ENCODE data around the gene EEF1A2.

Gene EEF1A2

DNA sequence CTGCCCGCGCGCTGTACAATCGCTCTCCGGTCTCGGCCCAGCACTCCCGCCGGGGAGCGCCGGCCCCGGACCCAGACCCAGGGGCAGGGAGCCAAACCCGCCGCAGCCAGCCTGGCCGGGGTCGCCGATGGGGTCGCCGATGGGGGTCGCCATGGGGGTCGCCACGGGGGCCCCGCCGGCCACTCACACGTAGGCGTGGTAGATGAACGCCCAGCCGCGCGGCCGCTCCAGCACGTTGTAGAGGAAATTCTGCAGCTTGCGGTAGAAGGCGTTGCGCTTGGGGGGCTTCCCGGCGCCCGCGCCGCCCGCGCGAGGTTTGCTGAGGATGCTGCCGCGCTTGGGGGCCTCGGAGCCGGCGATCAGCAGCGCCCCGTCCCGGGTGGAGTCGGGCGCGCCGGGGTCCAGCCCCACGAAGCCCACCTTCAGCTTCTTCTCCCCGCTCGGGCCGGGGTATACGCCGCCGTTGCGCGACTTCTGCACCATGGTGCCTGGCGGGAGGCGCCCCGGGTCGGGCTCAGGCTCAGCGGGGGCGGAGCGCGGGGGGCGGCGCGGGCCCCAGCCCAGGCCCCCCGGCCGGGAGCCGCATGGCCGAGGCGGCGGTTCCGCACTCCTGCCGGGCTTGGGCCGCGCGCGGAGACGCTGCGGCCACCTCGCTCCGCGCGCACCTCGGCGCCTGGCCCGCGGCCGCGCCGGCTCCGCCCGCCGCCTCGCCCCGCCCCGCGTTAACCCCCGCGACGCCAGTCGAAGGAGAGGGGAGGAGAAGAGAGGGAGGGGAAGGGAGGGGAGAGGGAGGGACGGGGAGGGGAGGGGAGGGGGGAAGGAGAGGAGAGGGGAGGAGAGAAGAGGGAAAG is 26.7 kb downstream of the EEF1A2 start, which contains the start of gene KCNQ2:
Gene KCNQ2 (minus strand): TSS at position 675 of the 851 bp plus-strand sequence. CDS start 192 bp downstream, at position 483.
- TF ChIP-seq, protein P1, sequence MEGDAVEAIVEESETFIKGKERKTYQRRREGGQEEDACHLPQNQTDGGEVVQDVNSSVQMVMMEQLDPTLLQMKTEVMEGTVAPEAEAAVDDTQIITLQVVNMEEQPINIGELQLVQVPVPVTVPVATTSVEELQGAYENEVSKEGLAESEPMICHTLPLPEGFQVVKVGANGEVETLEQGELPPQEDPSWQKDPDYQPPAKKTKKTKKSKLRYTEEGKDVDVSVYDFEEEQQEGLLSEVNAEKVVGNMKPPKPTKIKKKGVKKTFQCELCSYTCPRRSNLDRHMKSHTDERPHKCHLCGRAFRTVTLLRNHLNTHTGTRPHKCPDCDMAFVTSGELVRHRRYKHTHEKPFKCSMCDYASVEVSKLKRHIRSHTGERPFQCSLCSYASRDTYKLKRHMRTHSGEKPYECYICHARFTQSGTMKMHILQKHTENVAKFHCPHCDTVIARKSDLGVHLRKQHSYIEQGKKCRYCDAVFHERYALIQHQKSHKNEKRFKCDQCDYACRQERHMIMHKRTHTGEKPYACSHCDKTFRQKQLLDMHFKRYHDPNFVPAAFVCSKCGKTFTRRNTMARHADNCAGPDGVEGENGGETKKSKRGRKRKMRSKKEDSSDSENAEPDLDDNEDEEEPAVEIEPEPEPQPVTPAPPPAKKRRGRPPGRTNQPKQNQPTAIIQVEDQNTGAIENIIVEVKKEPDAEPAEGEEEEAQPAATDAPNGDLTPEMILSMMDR (conservative IDR thresholded peaks at IDR 0.05; ENCODE audit: control insufficient read depth, insufficient read depth, low read depth, low read length), result no peak
- H3K4me3 ChIP-seq (ENCODE audit: control insufficient read depth, low read depth, low read length), result no peak within 1 kb of the TSS
- no peak for DNase-seq (ENCODE audit: low read depth)

DNA sequence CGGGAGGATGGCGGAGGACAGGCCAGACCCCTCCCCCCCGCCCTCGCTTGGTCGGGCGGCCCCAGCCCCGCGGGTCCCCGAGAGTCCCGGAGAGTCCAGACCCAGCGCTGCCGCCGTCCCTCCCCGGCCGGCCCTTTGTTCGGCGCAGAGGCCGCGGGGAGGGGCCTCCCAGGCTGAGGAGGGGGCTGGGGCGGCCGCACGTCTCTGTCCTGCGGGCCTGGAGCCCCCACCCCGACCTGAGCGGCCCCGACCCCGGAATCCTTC is 27.2 kb downstream of the EEF1A2 start:
- DNase-seq (ENCODE audit: low read depth), result no peak
- no peak overlapping the region for H3K4me3 ChIP-seq (ENCODE audit: control insufficient read depth, low read depth, low read length)
- TF ChIP-seq, protein P1 (conservative IDR thresholded peaks at IDR 0.05; ENCODE audit: control insufficient read depth, insufficient read depth, low read depth, low read length), result no peak

DNA sequence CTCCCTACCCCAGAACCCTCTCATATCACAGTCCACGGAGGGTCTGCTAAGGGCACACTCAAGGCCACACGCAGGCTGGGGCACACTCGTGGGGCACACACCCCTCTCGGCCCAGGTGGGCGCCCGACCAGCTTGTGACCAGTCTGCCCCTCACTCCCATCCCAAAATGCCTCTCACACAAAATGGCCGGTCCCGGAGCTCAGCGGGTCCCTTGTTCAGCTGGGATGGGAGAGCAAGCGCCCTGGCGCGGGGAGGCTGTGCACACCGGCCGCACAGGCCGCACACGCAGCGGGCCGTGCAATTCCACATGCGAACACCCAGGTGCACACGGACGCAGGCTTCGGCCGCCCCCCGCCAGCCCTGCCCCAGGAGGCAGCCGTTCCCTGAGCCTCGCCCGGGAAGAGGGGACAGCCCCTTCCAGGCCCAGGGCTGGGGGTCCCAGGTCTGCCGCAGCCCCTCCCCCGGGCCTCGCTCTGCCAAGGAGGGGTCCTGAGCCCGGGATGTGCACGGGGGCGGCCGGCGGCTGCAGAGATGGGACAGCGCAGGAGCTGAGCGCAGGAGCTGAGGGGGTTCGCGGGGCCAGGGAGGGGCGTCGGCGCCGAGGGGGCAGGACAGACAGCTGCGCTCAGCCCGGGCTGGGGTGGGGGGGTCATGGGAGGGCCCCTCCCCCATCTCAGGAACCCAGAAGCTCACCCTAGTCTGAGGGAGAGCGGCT is 27.7 kb downstream of the EEF1A2 start:
- no peak for DNase-seq (ENCODE audit: low read depth)
- TF ChIP-seq, protein P1 (conservative IDR thresholded peaks at IDR 0.05; ENCODE audit: control insufficient read depth, insufficient read depth, low read depth, low read length), result no peak
- no peak overlapping the region for H3K4me3 ChIP-seq (ENCODE audit: control insufficient read depth, low read depth, low read length)

DNA sequence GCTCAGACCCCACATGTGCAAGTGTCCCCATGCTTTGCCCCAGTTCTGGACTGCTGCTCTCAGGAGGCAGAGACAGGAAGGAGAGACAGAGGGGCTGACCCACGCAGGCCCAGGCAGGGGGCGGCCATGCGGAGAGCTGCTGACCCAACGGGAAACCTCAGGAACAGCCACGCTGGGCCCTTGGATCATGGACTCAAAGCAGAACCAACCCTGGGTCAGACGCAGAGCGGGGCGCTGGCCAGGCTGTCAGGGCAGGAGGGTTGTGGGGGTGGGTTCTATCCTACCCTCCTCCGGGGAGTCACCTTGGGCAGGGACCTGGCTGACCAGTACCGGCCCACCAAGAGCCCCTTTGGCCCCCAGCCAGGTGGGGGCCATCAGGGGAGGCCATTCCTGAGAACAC is 28.5 kb downstream of the EEF1A2 start:
- TF ChIP-seq, protein P1 (conservative IDR thresholded peaks at IDR 0.05; ENCODE audit: control insufficient read depth, insufficient read depth, low read depth, low read length), result no peak
- DNase-seq (ENCODE audit: low read depth), result no peak
- no peak overlapping the region for H3K4me3 ChIP-seq (ENCODE audit: control insufficient read depth, low read depth, low read length)

DNA sequence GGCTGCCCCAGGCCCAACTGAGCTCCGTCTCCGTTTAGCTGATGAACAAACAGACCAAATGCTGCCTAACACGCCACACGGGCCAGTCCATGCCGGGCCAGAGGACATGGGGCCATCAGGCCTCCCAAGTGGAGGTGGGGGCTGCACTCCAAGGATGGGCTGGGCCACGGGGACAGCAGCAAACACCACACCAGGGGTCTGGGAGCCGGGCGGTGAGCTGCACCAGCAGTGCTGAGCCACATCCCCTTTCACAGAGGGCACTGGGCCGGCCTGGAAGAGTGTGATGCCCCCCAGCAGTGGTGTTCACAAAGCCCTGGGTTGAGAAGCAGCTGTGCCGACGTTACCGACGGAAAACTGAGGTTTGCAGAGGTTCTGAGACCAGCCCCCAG is 29.2 kb downstream of the EEF1A2 start:
- no peak for DNase-seq (ENCODE audit: low read depth)
- H3K4me3 ChIP-seq (ENCODE audit: control insufficient read depth, low read depth, low read length), result no peak overlapping the region
- TF ChIP-seq, protein P1 (conservative IDR thresholded peaks at IDR 0.05; ENCODE audit: control insufficient read depth, insufficient read depth, low read depth, low read length), result no peak

DNA sequence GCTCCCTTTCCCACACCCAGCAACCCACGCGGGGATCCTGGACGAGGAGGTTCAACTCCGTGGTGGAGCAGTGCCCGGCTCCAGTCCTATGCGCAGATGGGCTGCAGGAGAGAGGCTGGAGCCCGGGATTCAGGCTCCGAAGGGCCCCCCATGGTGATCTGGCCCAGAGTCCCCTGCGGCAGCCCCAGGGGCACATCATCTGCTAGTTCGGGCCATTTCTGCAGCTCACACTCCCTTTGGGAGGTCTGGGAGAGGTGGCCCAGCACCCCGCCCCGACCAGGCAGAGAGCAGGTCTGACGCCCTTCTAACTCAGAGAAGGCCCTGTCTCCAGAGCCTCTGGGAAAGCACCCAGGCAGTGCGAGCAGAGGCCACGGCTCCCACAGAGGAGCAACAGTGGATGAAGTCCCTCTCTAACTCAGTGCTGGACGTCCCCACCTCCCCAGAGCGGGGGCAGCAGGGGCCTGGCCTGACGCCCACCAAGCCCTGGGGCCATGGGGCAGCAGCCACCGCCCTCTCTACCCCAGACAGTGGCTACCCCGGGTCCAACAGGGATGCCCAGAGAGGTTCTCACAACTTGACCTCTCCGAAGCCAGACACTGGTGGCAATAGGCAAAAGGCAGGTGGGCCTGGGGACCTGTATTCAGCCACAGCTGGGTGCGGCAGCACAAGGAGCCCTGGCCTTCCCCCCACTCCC is 29.7 kb downstream of the EEF1A2 start:
- TF ChIP-seq, protein P1 (conservative IDR thresholded peaks at IDR 0.05; ENCODE audit: control insufficient read depth, insufficient read depth, low read depth, low read length), result no peak
- H3K4me3 ChIP-seq (ENCODE audit: control insufficient read depth, low read depth, low read length), result no peak overlapping the region
- no peak for DNase-seq (ENCODE audit: low read depth)

All from fibroblast of mammary gland (primary cell).